DND-41 (cell line): ENCODE data around the gene ARPP21.

Experiments
- ATAC-seq: fragments of 200-7000 bp; cut with Tn5 transposase; 3 replicates; pipeline ENCODE4 v1.9.1; 2021; ENCODE audit warnings: low read depth; ENCODE audit not compliant: insufficient read depth
- DNase-seq: peaks from one replicate; pipeline ENCODE4 v3.0.0-alpha.2; 2020
- H2AFZ ChIP-seq: 2 replicates; pipeline ENCODE4 v1.6.0; 2012; ENCODE audit warnings: low read depth, low read length
- H3K27ac ChIP-seq: 2 replicates; pipeline ENCODE4 v1.5.1; 2012; ENCODE audit warnings: low read length, inconsistent platforms
- H3K27me3 ChIP-seq: fragments of 200-600 bp; sonication (generic); 2 replicates; pipeline ENCODE4 v1.6.0; 2012; ENCODE audit warnings: low read length, mild to moderate bottlenecking, inconsistent platforms; ENCODE audit not compliant: insufficient read depth, poor library complexity
- H3K36me3 ChIP-seq: 2 replicates; pipeline ENCODE4 v1.5.1; 2012; ENCODE audit warnings: low read length, inconsistent platforms; ENCODE audit not compliant: insufficient read depth
- H3K4me1 ChIP-seq: 2 replicates; pipeline ENCODE4 v1.5.1; 2012; ENCODE audit warnings: mild to moderate bottlenecking, low read length; ENCODE audit not compliant: insufficient read depth
- H3K4me2 ChIP-seq: 2 replicates; pipeline ENCODE4 v1.6.0; 2012; ENCODE audit warnings: mild to moderate bottlenecking, moderate library complexity, low read length, inconsistent platforms; ENCODE audit not compliant: insufficient read depth
- H3K4me3 ChIP-seq, 2 experiments: fragments of 200-600 bp in 1 of 2; shearing (Covaris generic) in 1 of 2; 2 replicates each; pipeline ENCODE4 v1.5.1; 2012 to 2016; ENCODE audit warnings: inconsistent platforms in 2 of 2, low read length in 2 of 2, mild to moderate bottlenecking in 2 of 2, low read depth in 1 of 2, moderate library complexity in 1 of 2
- H3K79me2 ChIP-seq: 2 replicates; pipeline ENCODE4 v1.6.0; 2012; ENCODE audit warnings: low read length, inconsistent platforms; ENCODE audit not compliant: insufficient read depth
- H3K9ac ChIP-seq: 2 replicates; pipeline ENCODE4 v1.6.0; 2012; ENCODE audit warnings: low read depth, mild to moderate bottlenecking, inconsistent platforms, low read length, moderate library complexity
- H3K9me3 ChIP-seq: 2 replicates; pipeline ENCODE4 v1.5.1; 2012; ENCODE audit warnings: low read length, moderate library complexity, mild to moderate bottlenecking, inconsistent platforms; ENCODE audit not compliant: insufficient read depth, severe bottlenecking
- H4K20me1 ChIP-seq: 2 replicates; pipeline ENCODE4 v1.6.0; 2012; ENCODE audit warnings: low read length; ENCODE audit not compliant: insufficient read depth
- EZH2 ChIP-seq: IDR thresholded peaks from 3 replicates; pipeline ENCODE4 v1.6.1; 2012; ENCODE audit warnings: borderline replicate concordance, low read depth, mild to moderate bottlenecking, moderate library complexity, low read length, inconsistent platforms; ENCODE audit not compliant: severe bottlenecking
- TF ChIP-seq, protein P1 (sequence below): IDR thresholded peaks from 2 replicates; pipeline ENCODE4 v1.5.1; 2012; ENCODE audit warnings: borderline replicate concordance, low read length, moderate library complexity, mild to moderate bottlenecking; ENCODE audit not compliant: poor library complexity, severe bottlenecking; ENCODE audit errors: extremely low read depth

Gene ARPP21

DNA sequence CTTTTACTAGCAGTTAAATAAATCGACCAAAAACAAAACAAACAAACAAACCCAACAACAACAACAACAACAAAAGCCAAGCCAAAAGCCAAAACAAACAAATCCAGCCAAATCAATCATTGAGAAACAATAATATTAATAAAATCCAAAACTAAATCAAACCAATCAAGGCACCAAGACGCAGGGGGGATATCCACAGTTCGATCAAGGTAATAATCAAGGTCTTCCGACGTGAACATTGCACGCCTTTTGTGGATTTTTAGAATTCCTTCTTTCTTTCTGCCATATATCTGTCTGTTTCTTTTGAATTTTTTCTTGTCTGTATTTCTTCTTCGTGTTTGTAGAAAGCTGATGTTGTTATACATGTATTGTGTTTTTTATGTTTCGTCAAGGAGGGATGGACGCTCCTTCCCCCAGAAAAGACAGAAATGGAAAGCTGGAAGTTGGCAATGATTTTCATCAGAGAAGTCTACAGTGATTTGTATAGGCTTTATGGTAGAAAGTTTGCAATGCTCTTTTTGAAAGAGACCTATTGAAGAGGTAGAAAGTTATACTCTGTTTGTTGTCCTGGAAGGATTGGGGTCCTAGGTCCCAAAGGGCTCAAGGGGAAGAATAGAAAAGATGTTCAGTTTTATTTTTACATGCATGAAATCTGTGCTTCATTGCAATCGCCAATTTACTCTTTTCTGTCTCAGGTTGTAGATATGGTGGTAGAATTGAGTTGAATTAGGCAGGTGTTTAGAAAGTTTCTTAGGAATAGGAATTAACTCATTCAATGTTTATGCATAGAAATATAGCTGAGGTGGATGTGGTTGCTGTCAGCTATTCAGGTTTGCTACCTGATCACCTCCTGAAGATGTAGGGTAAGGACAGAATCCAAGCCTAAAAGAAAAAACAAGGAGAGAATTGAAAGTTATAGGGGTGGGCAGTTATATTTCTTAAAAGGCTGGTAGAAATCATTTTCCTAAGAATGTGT, 1.2 kb downstream of the ARPP21 start:
- peak overlapping the region; percentile 49 to 81 for H3K4me3 ChIP-seq

DNA sequence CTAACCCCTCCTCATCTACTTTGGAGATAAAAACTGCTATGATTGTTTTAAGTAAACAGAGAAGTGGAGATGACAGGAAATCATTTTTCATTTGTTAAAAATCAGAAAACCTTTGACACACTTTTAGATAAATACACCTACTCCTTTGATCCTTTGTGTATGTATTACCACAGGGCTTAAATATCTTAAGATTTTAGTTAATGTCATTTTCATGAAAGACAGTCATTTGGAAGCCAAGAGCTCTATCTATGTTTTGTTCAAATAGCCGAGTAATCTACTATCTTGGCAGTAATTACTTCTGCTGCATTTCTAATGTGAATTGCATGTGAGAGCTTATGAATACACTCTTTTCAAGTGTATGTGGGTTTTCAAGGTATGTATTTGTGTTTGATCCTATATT, 2.0 kb downstream of the ARPP21 start:
- Histone ChIP-seq H4K20me1 (peaks cover 4% of the 10 kb centered on the region; the same call in 1 of the 2 replicates), H3K79me2 (peaks cover 100% of the 10 kb centered on the region), H3K4me3 (peak overlapping the region; percentile 49 to 81), H3K9me3 (peaks cover 2% of the 10 kb centered on the region), H3K4me1 (peaks cover 30% of the 10 kb centered on the region), H3K36me3 (peaks cover 60% of the 10 kb centered on the region), H3K27me3 (no peaks in the 10 kb centered on the region), H3K4me2 (0 out of 2 replicates have a peak overlapping the region, but pooled peaks have one; percentile 7), H3K9ac (peak overlapping the region; percentile 97), H2AFZ (no peak overlapping the region), H3K27ac (peak overlapping the region; percentile 100)
- TF ChIP-seq EZH2 = no peak
- TF ChIP-seq, protein P1, sequence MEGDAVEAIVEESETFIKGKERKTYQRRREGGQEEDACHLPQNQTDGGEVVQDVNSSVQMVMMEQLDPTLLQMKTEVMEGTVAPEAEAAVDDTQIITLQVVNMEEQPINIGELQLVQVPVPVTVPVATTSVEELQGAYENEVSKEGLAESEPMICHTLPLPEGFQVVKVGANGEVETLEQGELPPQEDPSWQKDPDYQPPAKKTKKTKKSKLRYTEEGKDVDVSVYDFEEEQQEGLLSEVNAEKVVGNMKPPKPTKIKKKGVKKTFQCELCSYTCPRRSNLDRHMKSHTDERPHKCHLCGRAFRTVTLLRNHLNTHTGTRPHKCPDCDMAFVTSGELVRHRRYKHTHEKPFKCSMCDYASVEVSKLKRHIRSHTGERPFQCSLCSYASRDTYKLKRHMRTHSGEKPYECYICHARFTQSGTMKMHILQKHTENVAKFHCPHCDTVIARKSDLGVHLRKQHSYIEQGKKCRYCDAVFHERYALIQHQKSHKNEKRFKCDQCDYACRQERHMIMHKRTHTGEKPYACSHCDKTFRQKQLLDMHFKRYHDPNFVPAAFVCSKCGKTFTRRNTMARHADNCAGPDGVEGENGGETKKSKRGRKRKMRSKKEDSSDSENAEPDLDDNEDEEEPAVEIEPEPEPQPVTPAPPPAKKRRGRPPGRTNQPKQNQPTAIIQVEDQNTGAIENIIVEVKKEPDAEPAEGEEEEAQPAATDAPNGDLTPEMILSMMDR = no peak
- no peak for ATAC-seq
- DNase-seq = no peak

More for the DNA sequence above, 1.2 kb downstream of the ARPP21 start:
- Histone ChIP-seq H3K9ac (peak overlapping the region; percentile 97), H2AFZ (no peak overlapping the region), H3K9me3 (peaks cover 2% of the 10 kb centered on the region), H3K79me2 (peaks cover 100% of the 10 kb centered on the region), H3K4me1 (peaks cover 39% of the 10 kb centered on the region), H3K36me3 (peaks cover 52% of the 10 kb centered on the region), H3K27me3 (no peaks in the 10 kb centered on the region), H4K20me1 (peaks cover 4% of the 10 kb centered on the region; the same call in 1 of the 2 replicates), H3K27ac (peak overlapping the region; percentile 100), H3K4me2 (peak overlapping the region; percentile 77)
- TF ChIP-seq, protein P1 = no peak
- no peak for TF ChIP-seq EZH2
- ATAC-seq (no peak), DNase-seq (no peak)

DNA sequence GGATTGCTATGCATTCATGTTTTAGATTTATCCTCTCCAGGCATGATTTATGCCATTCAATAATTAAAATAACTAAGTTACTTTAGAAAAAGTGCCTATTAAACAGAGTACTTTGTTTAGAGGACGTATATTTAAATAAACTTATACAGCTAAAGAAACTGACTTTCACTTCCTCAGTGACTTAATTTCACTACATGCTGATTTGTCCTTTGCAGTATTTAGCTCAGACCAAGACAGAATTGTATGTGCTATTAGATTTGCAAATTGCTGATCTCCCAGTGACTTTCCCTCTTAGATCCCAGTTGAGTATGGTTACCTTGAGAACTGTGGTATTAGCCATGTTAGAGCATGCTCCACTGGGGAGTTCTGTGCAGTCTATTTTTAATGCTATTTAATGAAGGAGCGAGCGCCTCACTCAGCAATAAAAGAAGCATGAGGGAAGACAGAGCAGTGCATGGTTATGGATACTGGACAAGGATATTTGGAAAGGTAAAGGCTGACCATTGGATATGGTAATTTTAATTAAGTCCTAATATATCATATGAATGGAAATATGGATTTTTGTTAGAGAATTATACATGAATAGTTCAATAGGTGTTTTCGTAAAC, 2.7 kb downstream of the ARPP21 start:
- Histone ChIP-seq H2AFZ (no peak overlapping the region), H3K27me3 (no peaks in the 10 kb centered on the region), H3K9me3 (peaks cover 2% of the 10 kb centered on the region), H3K36me3 (peaks cover 67% of the 10 kb centered on the region), H3K4me1 (peaks cover 26% of the 10 kb centered on the region), H3K79me2 (peaks cover 100% of the 10 kb centered on the region), H3K4me2 (peak overlapping the region; percentile 64; the same call in 1 of the 2 replicates), H3K9ac (peak overlapping the region; percentile 97), H3K27ac (peak overlapping the region; percentile 100), H3K4me3 (peak overlapping the region; percentile 49 to 81), H4K20me1 (peaks cover 4% of the 10 kb centered on the region; the same call in 1 of the 2 replicates)
- ATAC-seq (peak; percentile 1; the same call in 1 of the 3 replicates), DNase-seq (peak; percentile 52)
- TF ChIP-seq, protein P1 = no peak
- TF ChIP-seq EZH2 = no peak
